ENCODE measurements around the gene IFT25.
A peak's percentile ranks its signal among the peaks of the same experiment; 100 is the strongest.
"Not testable (repeated sequence)": the region's sequence is repeated elsewhere in the genome, so short reads cannot be mapped to it uniquely, and the experiment has no call there.

Gene IFT25

DNA sequence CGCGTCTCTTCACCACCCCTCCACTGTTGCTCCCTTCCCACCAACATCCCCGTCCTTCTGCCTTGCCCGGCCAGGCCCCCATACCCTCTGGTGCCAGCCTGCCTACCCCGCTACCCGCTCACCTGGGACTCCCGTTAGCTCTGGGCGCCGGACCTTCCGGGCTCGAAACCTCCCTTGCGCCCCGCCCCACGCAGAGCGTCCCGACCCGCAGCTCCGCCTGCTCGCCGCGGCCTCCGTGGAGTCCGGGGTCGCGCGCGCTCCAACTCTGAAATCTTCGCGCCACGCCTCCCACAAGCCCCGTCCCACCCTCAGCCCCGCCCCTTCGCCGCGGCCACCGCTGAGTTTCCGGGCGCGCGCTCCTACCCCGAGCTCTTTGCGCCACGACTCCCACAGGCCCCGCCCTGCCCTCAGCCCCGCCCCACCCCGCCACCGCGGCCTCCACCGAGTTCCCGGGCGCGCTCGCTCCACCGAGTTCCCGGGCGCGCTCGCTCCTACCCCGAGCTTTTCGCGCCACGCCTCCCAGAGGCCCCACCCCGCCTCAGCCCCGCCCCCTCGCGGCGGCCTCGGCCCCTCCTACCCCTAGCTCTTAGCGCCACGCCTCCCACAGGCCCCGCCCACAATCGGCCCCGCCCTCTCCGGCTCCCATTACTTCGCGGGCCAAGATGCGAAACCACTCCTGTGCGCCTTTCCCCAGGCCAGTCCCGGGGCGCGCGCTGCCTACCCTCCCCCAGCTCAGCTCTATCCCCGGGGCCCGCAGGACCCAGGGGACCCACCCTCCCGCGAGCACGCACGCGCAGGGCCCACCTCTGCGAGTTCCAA, at the start of gene IFT25:
IFT25 (minus strand) TSS at position 267 of the 819 bp plus-strand sequence. CDS start 5,617 bp downstream, outside the sequence.
- DNase-seq (ENCODE audit: low read depth, low spot score), result peak; percentile 59
- H3K27ac ChIP-seq, result peak within 1 kb of the TSS; percentile 76

DNA sequence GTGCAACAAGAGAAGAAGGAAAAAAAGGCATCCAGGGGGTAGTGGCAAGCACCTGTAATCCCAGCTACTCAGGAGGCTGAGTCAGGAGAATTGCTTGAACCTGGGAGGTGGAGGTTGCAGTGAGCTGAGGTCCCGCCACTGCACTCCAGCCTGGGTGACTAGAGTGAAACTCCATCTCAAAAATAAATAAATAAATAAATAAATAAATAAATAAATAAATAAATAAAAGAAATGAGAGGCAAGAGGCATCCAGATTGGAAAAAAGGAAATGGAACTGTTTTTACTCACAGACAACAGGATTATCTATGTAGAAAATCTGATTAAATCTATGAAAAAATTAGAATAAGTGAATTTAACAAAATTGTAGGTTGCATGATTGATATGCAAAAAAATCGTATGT, 49.0 kb upstream of the IFT25 start:
- DNase-seq (ENCODE audit: low read depth, low spot score); H3K27ac ChIP-seq: not testable (repeated sequence)

DNA sequence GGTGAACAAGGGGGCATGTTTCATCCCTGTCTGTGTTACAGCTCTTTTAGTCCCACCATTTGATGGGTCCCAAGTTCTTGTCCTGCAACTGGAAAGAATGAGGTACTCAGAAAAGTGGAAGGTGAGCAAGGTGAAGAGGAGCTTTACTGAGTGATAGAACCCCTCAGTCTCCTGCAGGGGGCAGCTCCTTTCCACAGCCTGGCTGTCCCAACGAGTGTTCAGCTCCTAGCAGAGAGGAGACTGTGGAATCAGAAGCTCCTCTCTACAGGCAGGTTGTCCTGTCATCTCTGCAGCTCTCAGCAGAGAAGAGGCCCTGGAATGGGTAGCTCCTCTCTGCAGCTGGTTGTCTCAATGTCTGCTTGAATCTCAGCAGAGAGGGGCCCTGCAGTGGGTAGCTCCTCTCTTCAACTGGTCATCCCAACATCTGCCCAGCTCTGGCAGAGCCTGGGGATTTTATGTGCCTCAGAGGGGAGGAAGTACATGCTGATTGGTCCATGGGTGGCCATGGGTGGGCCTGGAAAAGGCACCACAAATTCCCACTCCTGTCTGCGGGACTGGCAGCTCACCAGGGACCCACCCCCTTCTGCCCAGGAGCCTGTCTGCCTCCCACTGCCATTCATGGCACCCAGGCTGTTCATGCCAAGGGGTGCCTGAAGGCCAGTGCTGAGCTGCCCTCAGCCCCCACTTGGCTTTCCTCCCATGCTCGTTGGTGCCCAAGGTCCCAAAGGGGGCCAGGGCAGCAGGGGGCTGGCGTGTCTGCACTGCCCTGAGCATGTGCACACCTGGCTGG, 46.8 kb upstream of the IFT25 start:
- DNase-seq (ENCODE audit: low read depth, low spot score), result no peak
- H3K27ac ChIP-seq, result no peak overlapping the region

DNA sequence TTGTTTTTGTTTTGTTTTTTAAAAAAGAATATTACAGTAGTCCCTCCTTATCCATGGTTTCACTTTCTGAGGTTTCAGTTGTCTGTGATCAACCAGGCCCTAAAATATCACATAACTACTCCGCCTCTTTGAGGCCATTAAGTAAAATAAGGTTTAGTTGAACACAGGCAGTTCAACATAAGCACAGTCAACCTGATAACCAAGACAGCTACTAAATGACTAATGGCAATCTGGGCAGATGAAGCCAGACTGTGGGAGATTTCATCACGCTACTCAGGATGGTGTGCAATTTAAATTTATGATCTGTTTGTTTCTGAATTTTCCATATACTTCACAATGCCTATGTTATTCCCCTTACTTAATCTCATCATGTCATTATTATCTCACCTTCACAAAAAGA, 42.4 kb upstream of the IFT25 start:
- H3K27ac ChIP-seq, result no peak overlapping the region
- no peak for DNase-seq (ENCODE audit: low read depth, low spot score)

- H3K27ac ChIP-seq, result no peak overlapping the region
- no peak for DNase-seq (ENCODE audit: low read depth, low spot score)
Observed at GRCh38 chr1:53986458-53986857, 41.0 kb upstream of the IFT25 start.

DNA sequence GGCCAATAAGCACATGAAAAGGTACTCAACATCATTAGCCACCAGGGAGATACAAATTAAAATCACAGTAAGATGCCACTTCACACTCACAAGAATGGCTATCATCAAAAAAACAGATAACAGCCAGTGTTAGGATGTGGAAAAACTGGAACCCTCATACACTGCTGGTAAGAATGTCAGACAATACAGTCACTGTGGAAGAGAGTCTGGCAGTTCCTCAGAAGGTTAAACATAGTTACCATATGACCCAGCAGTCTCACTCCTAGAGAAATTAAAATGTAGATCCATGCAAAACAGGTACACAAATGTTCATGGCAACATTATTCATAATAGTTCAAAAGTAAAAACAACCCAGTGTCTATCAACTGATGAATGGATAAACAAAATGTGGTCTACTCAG, 39.2 kb upstream of the IFT25 start:
- H3K27ac ChIP-seq, result no peak overlapping the region
- DNase-seq (ENCODE audit: low read depth, low spot score), result no peak

DNA sequence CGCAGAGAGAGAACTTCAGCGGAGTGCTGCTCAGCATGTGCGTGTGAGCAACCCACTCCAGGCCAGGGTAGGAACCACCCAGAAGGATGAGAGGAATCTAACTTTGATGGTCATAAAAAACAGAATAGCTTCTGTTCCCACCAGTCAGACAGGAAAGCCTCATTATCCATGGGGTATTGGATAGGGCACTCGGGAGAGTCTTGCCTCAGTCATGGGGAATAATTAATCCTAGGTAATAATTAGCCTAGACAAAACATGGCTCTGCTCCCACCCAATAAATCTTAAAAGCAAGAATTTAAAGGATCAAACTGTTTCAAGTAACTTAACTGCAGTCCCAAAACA, 37.2 kb upstream of the IFT25 start:
- DNase-seq (ENCODE audit: low read depth, low spot score), result no peak
- H3K27ac ChIP-seq, result no peak overlapping the region

- no peak overlapping the region for H3K27ac ChIP-seq
Observed at GRCh38 chr1:53982034-53982762, 36.7 kb upstream of the IFT25 start.

DNA sequence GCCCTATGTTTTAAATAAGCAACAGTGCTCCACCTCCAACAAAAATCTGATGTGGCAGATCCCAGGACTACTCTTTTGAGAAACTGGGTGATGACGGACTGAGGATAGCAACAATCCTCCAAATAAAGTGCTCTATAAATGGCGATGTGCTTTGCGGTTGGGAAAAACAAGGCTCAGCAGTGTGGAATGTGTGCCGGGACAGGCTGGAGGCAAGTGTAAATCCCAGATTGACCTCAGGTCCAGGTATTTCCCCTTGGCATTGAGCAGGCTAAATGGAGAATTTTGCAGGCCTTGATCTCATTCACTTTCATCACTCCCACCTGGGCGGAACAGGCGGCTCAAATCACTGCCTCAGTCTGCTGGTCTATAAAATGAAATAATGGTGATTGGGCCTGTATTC, 35.7 kb upstream of the IFT25 start:
- DNase-seq (ENCODE audit: low read depth, low spot score), result no peak

More at GRCh38 chr1:53982034-53982762, 36.7 kb upstream of the IFT25 start:
- no peak for DNase-seq (ENCODE audit: low read depth, low spot score)

DNA sequence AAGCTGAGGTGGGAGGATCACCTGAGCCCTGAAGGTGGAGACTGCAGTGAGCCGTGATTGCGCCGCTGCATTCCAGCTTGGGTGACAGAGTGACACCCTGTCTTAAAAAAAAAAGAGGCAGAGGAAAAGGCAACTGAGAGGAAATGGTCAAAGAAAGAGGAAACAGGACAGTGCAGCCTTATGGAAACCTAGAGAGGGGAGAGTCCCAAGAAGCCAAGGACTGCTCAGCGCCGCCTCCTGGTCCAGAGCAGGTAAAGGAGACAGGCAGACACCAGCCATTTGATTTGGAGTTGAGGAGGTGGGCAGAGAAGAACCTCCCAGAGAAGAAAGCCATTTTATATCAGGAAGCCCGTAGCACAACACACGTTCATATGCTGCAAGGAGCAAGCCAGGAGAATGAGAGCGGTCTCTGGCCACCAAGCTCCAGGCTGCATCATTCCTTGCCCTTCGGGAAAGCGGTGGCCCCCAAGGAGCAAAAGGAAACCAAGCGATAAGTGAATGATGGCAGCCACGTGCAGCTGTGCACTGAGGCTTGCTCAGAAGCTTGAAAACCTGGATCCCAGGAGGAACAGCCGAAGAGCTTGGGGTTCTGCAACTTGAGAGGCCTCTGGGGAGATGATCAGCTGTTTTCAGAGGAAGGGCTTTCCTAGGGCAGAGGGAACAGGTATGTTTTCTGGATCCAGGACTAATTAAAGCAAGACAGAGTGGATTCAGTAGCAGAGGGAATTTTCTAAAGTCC, 34.4 kb upstream of the IFT25 start:
- DNase-seq (ENCODE audit: low read depth, low spot score), result no peak
- no peak overlapping the region for H3K27ac ChIP-seq

More for the DNA sequence above, 35.7 kb upstream of the IFT25 start:
- H3K27ac ChIP-seq, result no peak overlapping the region

GRCh38 chr1:53975861-53976260, 30.4 kb upstream of the IFT25 start:
- no peak overlapping the region for H3K27ac ChIP-seq
- no peak for DNase-seq (ENCODE audit: low read depth, low spot score)

- no peak overlapping the region for H3K27ac ChIP-seq
- DNase-seq (ENCODE audit: low read depth, low spot score), result no peak
Observed at GRCh38 chr1:53971718-53972117, 26.2 kb upstream of the IFT25 start.

GRCh38 chr1:53969323-53969722, 23.8 kb upstream of the IFT25 start:
- not testable (repeated sequence) for DNase-seq (ENCODE audit: low read depth, low spot score); H3K27ac ChIP-seq

DNA sequence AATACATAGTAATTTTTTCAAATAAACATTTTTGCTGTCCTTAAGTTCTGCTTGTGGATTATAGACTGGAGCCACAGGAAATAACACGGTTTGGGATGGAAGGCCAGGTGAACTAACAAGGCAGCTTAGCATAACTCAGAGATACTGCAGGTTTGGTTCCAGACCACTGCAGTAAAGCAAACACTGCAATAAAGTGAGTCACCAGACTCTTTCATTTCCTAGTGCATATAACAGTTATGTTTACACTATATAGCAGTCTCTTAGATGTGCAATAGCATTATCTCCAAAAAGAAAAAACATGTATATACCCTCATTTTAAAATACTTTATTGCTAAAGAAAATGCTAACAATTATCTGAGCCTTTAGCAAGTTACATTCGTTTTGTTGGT, 22.6 kb upstream of the IFT25 start:
- DNase-seq (ENCODE audit: low read depth, low spot score), result peak; percentile 2
- H3K27ac ChIP-seq, result no peak overlapping the region

- H3K27ac ChIP-seq, result no peak overlapping the region
- DNase-seq (ENCODE audit: low read depth, low spot score), result no peak
Observed at GRCh38 chr1:53967409-53968124, 22.1 kb upstream of the IFT25 start.

DNA sequence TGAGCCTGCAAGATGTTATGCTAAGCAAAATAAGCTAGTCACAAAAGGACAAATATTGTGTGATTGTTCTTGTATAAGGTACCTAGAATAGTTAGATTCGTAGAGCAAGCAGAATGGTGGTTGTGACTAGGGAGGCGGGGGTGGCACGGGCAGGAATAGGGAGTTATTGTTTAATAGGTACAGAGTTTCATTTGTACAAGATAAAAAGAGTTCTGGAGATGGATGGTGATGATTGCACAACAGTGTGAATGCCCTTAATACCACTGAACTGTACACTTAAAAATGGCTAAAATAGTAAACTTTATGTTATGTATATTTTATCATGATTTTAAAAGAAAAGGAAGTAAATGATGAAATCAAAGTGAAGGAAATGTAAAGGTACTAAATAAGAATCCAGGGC, 21.3 kb upstream of the IFT25 start:
- H3K27ac ChIP-seq, result no peak overlapping the region
- no peak for DNase-seq (ENCODE audit: low read depth, low spot score)

DNA sequence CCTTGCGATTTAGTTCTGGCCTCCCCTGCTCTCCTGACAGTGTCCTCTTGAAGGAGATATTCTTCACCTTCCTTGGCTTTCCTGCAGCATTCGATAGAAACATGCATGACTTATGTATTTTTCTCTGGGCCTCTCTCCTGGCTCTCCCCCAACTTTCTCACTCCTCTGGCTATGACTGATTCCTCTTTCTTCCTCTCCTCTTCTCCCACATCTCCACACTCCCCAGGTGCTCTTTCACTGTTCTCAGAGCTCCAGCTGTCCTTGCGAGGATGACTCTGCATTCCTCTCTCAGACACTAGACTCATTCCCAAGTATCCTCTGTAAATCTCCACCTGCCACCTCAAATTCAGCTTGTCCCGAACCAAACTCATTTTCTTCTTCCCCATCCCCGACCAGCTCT, 18.6 kb upstream of the IFT25 start:
- no peak overlapping the region for H3K27ac ChIP-seq
- no peak for DNase-seq (ENCODE audit: low read depth, low spot score)

DNA sequence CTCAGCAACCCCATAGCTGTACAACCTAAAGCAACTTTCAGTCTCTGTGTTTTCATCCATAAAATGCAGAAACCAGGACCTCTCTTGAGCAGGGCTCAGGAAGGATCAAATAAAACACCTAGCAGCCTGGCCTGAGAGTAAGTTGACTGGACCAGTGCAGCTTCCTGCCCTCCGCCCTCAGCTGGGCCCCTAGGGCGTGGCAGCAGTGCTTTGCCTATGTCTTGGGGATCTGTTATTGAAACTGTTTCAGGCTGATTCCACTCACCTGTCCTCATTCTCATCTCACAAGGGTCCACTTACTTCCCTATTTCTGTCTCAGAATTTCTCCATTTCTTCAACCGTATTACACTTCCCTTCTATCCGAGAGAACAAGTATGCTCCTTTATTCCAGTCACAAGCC, 18.0 kb upstream of the IFT25 start:
- no peak overlapping the region for H3K27ac ChIP-seq
- DNase-seq (ENCODE audit: low read depth, low spot score), result no peak

DNA sequence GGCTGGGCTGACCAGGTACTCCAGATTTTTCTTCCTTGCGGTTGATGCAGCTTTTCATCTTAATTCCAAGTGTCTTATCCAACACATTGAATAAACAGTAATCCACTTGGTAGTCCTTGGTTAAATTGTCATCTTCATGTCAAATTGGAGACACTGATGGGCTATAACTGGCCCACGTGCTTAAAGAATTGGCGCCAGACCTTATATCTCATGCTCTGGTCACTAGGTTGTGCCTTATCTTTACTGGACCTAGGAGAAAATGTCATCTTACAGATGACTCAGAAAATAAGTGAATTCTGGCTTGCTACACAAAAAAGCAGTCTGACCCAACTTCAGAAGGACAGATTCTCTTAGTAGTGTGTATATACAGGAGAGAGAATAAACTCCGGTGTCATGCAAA, 16.9 kb upstream of the IFT25 start:
- H3K27ac ChIP-seq, result no peak overlapping the region
- DNase-seq (ENCODE audit: low read depth, low spot score), result no peak

All from epithelial cell of prostate (primary cell).